GM19238 (cell line): ENCODE results near the gene MGMT.

Experiments
- DNase-seq: peaks from one replicate; pipeline ENCODE4 v3.0.0; 2011; ENCODE audit warnings: low spot score; ENCODE audit not compliant: insufficient read length

Gene MGMT

DNA sequence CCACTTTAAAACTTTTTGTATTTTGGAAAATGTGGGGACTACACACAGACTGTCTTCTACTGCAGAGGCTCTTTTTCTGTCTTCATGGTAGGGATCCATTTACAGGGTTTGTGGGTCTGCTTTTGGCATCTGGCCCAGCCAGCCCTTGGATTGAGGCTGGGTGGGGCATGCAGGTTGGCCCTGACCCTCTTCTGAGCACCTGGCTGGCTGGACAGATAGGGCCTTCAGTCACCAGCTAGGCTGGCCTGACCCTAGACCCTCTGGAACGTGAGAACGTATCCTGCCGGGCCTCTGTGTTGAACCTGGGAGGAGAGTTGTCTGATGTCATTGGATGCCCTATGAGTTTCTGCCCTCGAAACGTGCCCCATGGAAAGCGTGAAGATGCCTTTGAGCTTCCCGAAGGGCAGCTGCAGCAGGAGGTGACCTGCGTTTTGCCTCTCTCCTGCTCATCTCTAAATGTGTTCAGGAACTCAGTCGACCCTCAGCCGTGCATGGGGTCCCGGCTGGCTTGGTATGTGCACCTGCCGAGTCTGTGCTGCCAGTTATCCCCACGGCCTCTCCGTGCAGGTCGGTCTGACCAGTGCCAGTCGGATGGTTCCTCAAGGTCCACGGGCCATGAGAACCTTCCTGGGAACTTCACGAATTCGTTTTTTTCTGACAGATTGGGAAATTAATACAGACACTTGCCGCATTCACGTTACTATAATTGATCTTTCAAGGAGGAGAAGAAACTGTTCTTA is 74.9 kb downstream of the MGMT start:
- DNase-seq = no peak

DNA sequence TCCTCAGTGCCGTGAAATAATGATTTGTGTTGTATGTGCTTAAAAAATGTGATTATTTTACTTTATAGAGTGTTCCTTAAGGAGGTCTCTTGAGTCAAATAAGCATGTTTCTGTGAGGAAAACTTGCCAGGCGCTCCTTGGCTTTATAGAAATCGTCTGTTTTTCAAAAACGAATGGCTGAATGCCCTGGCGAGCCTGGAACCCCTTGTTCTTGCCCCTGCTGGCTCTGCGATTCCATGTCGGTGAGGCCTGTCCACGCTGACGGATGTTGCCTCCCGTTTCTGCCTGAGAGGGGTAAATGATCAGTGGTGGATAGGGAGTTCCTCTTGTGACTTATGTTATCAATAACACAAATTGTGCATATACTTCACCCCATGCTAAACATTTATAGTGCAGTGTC is 75.5 kb downstream of the MGMT start:
- DNase-seq = no peak

- no peak for DNase-seq
These were observed 77.5 kb downstream of the MGMT start for GRCh38 chr10:129544205-129545202.

- no peak for DNase-seq
These were observed 78.2 kb downstream of the MGMT start for GRCh38 chr10:129545261-129545660.

- DNase-seq = no peak
These were observed 79.1 kb downstream of the MGMT start for GRCh38 chr10:129546106-129546505.

DNA sequence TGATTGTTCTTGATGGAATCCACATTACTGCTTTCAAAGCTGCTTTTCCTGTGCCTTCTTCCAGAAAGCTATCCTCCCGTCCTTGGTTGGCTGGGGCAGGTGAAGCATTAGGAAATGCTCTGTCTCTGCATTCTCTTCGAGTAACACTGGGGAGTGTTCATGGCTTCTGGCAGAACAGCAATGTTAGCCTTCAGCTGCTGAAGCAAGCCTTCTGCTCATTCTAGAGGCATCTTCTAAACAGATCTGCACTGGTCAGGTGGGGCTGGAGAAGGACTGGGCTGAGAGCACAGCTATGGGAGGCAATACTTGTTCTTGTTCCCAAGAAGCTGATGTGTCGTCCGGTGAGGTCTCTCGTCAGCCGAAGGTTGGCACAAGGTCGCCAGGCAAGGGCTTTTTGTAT is 80.6 kb downstream of the MGMT start:
- DNase-seq = no peak

DNA sequence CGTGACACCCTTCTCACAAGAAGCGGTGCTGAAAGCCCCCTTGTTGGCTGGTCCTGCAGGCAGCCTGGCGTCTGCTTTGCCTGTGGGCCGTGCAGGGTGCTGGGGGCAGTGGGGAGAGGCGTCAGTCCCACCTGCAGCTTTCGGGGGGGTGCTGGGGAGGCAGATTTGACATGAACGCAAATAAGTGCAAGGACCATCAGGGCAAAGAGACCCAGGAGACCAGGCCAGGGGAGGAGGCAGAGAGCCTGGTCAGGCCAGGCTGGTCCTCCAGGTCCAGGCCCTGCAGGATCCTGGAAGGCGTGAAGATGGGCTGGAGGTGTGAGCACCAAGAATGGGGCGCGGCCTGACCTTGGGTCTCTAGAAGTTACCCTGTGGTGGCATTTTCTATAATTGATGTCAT is 81.6 kb downstream of the MGMT start:
- DNase-seq = no peak

GRCh38 chr10:129550076-129550475 is 83.0 kb downstream of the MGMT start:
- no peak for DNase-seq

- DNase-seq = no peak
These were observed 83.6 kb downstream of the MGMT start for GRCh38 chr10:129550658-129551057.

- no peak for DNase-seq
These were observed 85.1 kb downstream of the MGMT start for GRCh38 chr10:129552119-129552518.

DNA sequence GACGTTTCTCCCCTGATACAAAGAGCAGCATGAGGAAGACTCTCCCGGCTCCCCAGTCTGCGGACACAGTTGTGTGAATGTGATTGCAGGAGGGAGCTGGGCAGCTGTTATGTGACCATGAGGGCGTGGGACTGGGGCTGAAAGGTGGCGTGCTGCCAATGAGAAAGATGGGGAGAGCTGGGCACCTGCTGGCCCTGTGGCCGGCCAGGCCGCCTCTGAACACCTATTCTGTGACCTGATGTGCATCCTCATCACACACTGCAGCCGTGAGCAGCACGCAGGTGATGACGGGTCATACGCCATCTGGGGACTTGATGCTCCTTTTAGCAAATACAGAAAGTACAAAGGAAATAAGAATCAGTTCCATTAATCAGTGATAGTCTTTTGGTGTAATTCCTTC is 86.9 kb downstream of the MGMT start:
- DNase-seq = no peak

- no peak for DNase-seq
These were observed 89.3 kb downstream of the MGMT start for GRCh38 chr10:129556316-129556715.

GRCh38 chr10:129560361-129560760 is 93.3 kb downstream of the MGMT start:
- no peak for DNase-seq

DNA sequence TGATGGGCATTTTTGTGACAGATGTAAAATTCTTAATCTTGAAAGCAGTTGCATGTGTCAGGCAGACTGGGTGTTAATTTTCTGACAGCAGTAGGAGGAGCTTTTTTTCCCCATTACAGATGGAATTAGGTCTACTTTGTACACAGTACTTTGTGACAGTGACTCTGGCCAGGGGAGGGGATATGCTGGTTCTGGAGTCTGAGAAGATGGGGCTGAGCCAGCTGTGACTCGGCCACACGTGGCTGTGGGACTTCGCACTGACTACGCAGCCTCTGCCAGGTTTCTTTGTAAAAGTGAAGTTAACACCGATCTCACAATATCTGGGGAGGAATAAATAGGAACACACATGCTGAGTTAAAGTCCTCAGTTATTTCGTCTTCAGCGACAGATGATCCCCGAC is 95.4 kb downstream of the MGMT start:
- DNase-seq = no peak

DNA sequence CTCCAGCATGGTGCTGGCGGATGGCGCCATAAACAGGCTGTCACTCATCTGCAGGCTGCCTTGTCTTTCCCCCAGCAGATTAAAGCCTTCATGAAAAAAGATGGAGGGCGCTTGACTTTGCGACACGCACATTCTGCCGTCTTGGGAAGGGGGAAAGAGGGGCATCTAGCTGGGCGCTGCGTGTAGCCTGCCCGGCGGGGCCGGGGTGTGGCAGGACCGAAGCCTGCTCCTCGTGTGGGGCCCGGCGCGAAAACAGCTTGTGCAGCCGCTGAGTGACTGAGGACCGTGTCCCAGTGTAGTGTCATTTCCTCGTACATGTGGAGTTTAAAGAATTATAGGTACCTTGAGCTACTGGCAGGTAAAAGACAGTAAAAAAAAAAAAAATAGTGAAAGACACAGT is 97.9 kb downstream of the MGMT start:
- no peak for DNase-seq

GRCh38 chr10:129568583-129569344 is 101.7 kb downstream of the MGMT start:
- no peak for DNase-seq

DNA sequence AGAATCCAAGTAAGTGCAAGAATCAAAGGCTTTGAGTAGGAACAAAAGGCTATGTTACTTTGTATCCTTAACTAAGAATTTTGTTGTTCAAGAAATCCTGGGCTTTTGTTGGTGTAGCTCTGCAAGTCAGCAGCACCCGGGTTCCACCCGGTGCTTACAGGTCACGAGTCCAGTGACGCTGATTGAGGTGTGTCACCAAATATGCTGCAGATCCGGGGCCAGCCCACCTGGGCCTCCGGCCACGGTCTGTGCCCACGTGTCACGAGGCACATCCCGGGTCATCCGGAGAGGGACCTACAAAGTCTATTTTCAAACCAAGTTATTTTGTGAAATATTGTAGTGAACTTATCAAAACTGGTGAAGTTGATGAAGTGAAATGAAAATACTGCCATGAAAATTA is 103.1 kb downstream of the MGMT start:
- no peak for DNase-seq

- DNase-seq = no peak
These were observed 112.2 kb downstream of the MGMT start for GRCh38 chr10:129579228-129579627.

- DNase-seq = no peak
These were observed 113.0 kb downstream of the MGMT start for GRCh38 chr10:129580010-129580409.

- DNase-seq = no peak
These were observed 113.9 kb downstream of the MGMT start for GRCh38 chr10:129580901-129581300.

DNA sequence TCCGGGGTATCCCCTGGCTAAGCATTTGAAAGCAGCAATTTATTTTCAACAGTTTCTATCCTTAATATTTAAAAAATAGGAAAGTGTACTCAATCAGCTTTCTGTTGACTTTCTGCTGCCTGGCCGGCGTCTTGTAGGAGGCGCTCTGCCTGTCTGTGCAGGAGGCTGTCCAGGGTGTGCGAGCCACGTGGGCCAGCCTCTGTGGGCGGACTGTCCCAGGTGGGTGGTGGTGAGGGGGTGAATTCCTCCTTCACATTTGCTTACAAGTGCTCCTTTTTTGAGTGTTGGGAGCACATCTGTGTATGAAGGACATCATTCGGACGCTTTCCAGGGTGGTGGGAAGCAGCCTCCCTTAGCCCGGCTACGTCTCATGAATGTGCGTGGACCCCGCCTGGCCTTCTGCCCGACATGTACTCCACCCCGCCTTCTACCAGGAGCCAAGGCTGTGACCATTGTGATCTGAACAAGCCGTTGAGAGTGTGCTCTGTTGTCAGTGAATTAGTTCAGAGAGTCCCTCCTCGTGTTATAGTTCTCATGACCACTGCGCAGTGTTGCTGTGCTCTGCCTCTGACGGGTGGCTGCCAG is 114.9 kb downstream of the MGMT start:
- no peak for DNase-seq
